ENCODE results near the gene RAMAC.
A peak's percentile ranks its signal among the peaks of the same experiment; 100 is the strongest.

RAMAC gene

GRCh38 chr15:82972990-82973389, 13.0 kb upstream of the RAMAC start:
- in situ Hi-C loops (cut with MboI; ENCODE audit: low sequenced_read_pairs, unreplicated experiment), result no loop called here
- no peak for DNase-seq (ENCODE audit: low spot score)
- no peak for TF ChIP-seq CTCF (IDR thresholded peaks at IDR 0.05; ENCODE audit: borderline replicate concordance, control extremely low read depth, extremely low read depth, insufficient read depth, missing control alignments)

GRCh38 chr15:82977076-82977475, 8.9 kb upstream of the RAMAC start:
- TF ChIP-seq CTCF (IDR thresholded peaks at IDR 0.05; ENCODE audit: borderline replicate concordance, control extremely low read depth, extremely low read depth, insufficient read depth, missing control alignments), result no peak
- no peak for DNase-seq (ENCODE audit: low spot score)
- in situ Hi-C loops (cut with MboI; ENCODE audit: low sequenced_read_pairs, unreplicated experiment), result no loop called here

- no peak for TF ChIP-seq CTCF (IDR thresholded peaks at IDR 0.05; ENCODE audit: borderline replicate concordance, control extremely low read depth, extremely low read depth, insufficient read depth, missing control alignments)
- in situ Hi-C loops (cut with MboI; ENCODE audit: low sequenced_read_pairs, unreplicated experiment), result no loop called here
- DNase-seq (ENCODE audit: low spot score), result no peak
These were observed 7.6 kb upstream of the RAMAC start for GRCh38 chr15:82978438-82978837.

DNA sequence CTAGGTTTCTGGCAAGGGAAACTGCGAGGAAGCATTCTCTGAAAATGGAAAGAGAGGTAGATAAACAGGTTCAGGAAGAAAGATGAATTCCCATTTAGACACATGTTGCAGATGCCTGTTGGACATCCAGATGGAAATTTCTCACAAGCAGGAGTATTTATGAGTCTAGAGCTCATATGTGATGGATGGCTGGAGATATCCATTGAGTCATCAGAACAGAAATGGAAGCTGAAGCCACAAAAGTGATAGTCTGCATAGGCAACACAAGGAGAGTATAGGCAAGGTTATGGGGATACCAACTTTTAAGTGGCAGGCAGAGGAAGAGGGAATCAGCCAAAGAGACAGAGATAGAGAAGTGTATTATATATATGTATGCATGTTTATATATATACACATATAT, 6.3 kb upstream of the RAMAC start:
- no peak for TF ChIP-seq CTCF (IDR thresholded peaks at IDR 0.05; ENCODE audit: borderline replicate concordance, control extremely low read depth, extremely low read depth, insufficient read depth, missing control alignments)
- in situ Hi-C loops (cut with MboI; ENCODE audit: low sequenced_read_pairs, unreplicated experiment), result no loop called here
- DNase-seq (ENCODE audit: low spot score), result no peak

- in situ Hi-C loops (cut with MboI; ENCODE audit: low sequenced_read_pairs, unreplicated experiment), result no loop called here
- DNase-seq (ENCODE audit: low spot score), result no peak
- TF ChIP-seq CTCF (IDR thresholded peaks at IDR 0.05; ENCODE audit: borderline replicate concordance, control extremely low read depth, extremely low read depth, insufficient read depth, missing control alignments), result no peak
These were observed 5.0 kb upstream of the RAMAC start for GRCh38 chr15:82980981-82981380.

GRCh38 chr15:82986442-82986780, 401 bp downstream of the RAMAC start:
- DNase-seq (ENCODE audit: low spot score), result peak; percentile 63
- no peak for TF ChIP-seq CTCF (IDR thresholded peaks at IDR 0.05; ENCODE audit: borderline replicate concordance, control extremely low read depth, extremely low read depth, insufficient read depth, missing control alignments)
- in situ Hi-C loops (cut with MboI; ENCODE audit: low sequenced_read_pairs, unreplicated experiment), result no loop called here

DNA sequence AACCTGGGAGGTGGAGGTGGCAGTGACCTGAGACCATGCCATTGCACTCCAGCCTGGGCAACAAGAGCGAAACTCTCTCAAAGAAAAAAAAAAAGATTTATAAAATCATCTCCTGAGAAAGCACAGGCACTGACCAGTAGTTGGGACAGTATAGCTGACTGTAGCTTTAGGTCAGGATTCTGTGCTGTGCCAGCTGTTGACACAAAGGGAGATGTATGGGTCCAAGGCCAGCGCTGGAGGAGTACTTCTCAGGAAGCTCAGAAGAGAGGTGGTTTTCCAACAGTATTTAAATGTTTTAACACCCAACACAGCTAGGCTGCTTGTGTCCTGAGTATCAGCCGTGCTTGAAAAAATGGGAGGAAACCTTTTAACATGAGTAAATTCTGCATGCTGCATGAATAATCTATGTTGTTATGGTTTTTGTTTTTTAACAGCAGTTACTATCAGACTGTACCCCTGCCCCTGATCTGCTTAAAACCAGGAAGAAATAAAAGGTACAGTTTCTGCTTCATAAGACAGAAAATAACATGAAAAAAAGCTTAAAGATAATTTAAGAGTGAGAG, 6.5 kb downstream of the RAMAC start:
- no peak for TF ChIP-seq CTCF (IDR thresholded peaks at IDR 0.05; ENCODE audit: borderline replicate concordance, control extremely low read depth, extremely low read depth, insufficient read depth, missing control alignments)
- no peak for DNase-seq (ENCODE audit: low spot score)
- in situ Hi-C loops (cut with MboI; ENCODE audit: low sequenced_read_pairs, unreplicated experiment), result no loop called here

Measured in GM13976 (cell line).